ENCODE data around the gene FZD10. TPM values are rescaled to one million over a fixed set of nuclear protein-coding genes. Genes with fewer than 3 reads are reported as not detected.

Gene FZD10
- total and polyA plus RNA-seq, 2 of the 13 experiments (the other 11 are each of a cell fraction or from before 2014, with no cell fraction given), result not detected

DNA sequence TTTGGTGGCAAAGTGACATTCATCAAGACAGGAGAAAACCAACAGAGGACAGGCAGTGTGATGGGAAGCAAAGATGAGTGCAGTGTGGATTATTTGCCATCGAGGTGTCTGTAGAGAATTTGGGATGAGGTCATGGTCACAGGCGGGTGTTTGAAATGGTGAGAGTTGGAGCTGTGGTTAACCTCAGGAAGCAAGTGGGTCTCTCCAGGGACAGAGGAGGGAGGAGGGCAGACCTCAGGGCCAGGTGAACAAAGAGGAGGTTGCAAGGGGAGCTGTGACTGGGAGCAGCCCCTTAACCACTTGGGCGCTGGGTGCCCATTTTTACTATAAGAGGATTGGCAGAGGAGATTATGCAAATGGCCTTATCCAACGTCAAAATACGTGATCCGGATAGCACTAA is 7.0 kb downstream of the FZD10 start:
- intact Hi-C loops (cut with micrococcal nuclease; ENCODE audit: unreplicated experiment) (no loop called here), in situ Hi-C loops (cut with HindIII; ENCODE audit: extremely low pct_ligation_motif_present, low pct_unique_long_range_greater_than_20kb) (no loop called here)
- WGBS (ENCODE audit: low lambda C conversion rate), result 0% methylated on average over 6 of the region's 6 CpGs
- TF ChIP-seq HNRNPLL (IDR thresholded peaks at IDR 0.05; ENCODE audit: low read depth, low read length, poor library complexity, severe bottlenecking), result no peak
- DNase-seq (ENCODE audit: low spot score) (no peak), ATAC-seq (no peak), FAIRE-seq (no peak)
- CTCF ChIA-PET (ENCODE audit: low intra/inter-chr PET ratio, low total read pairs), result no interaction called here
- Histone ChIP-seq H3K9ac (ENCODE audit: insufficient read depth, low read depth, low read length) (no peak overlapping the region), H3K27me3 (ENCODE audit: control insufficient read depth in 1 of 2, insufficient read depth in 2 of 2, low read length in 2 of 2) (peaks cover 0 to 6% of the 10 kb centered on the region in 2 experiments; a peak in 3 of 5 replicates), H3K27ac (ENCODE audit: extremely low read length, insufficient read depth, low read length) (no peak overlapping the region), H3K4me1 (ENCODE audit: insufficient read depth, low read length) (no peaks in the 10 kb centered on the region), H3K9me3 (ENCODE audit: low read length) (no peaks in the 10 kb centered on the region), H3K4me2 (ENCODE audit: low read depth, low read length) (no peak overlapping the region), H3K79me2 (ENCODE audit: insufficient read depth, low read length) (no peaks in the 10 kb centered on the region), H3K4me3 (replicated peaks in 1 of 3; ENCODE audit: insufficient read depth in 1 of 3, low read depth in 2 of 3, low read length in 3 of 3) (no peak overlapping the region), H2AFZ (ENCODE audit: low read length) (no peak overlapping the region), H3K36me3 (replicated peaks in 1 of 2; ENCODE audit: control insufficient read depth in 1 of 2, insufficient read depth in 2 of 2, low read length in 2 of 2) (no peaks in the 10 kb centered on the region), H4K20me1 (ENCODE audit: insufficient read depth, low read length) (no peaks in the 10 kb centered on the region)
- POLR2A ChIA-PET, result no interaction called here
- BruUV-seq (replicated peaks), result no TSS peak

DNA sequence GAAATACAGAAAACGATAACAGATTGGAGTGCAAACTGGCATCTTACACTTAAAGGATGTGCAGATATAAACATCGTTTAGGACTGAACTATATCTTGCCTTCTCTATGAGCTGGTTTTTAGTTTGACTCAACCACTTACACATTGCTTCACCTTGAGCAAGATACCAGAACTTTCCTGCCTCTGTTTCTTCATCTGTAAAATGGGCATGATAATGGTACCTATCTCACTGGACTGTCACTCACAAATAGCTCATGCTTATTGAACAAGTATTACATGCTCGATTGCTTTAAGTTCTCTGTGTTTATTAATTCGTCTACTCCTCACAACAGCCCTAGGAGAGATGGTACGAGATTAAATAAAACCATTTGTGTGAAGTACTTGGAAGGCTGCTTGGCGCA is 7.7 kb downstream of the FZD10 start:
- DNase-seq (ENCODE audit: low spot score) (no peak), ATAC-seq (no peak), FAIRE-seq (no peak)
- Histone ChIP-seq H3K36me3 (replicated peaks in 1 of 2; ENCODE audit: control insufficient read depth in 1 of 2, insufficient read depth in 2 of 2, low read length in 2 of 2) (no peaks in the 10 kb centered on the region), H2AFZ (ENCODE audit: low read length) (no peak overlapping the region), H4K20me1 (ENCODE audit: insufficient read depth, low read length) (no peaks in the 10 kb centered on the region), H3K79me2 (ENCODE audit: insufficient read depth, low read length) (no peaks in the 10 kb centered on the region), H3K27me3 (ENCODE audit: control insufficient read depth in 1 of 2, insufficient read depth in 2 of 2, low read length in 2 of 2) (peaks cover 0 to 6% of the 10 kb centered on the region in 2 experiments; a peak in 3 of 5 replicates), H3K4me2 (ENCODE audit: low read depth, low read length) (no peak overlapping the region), H3K9ac (ENCODE audit: insufficient read depth, low read depth, low read length) (no peak overlapping the region), H3K4me3 (replicated peaks in 1 of 3; ENCODE audit: insufficient read depth in 1 of 3, low read depth in 2 of 3, low read length in 3 of 3) (no peak overlapping the region), H3K4me1 (ENCODE audit: insufficient read depth, low read length) (no peaks in the 10 kb centered on the region), H3K27ac (ENCODE audit: extremely low read length, insufficient read depth, low read length) (no peak overlapping the region), H3K9me3 (ENCODE audit: low read length) (no peaks in the 10 kb centered on the region)
- CTCF ChIA-PET (ENCODE audit: low intra/inter-chr PET ratio, low total read pairs), result no interaction called here
- in situ Hi-C loops (cut with HindIII; ENCODE audit: extremely low pct_ligation_motif_present, low pct_unique_long_range_greater_than_20kb), result no loop called here
- TF ChIP-seq ZNF629 (CRISPR knock-in tag; conservative IDR thresholded peaks at IDR 0.05), result peak; percentile 51; the same call in 1 of the 2 replicates
- TF ChIP-seq AGO1 (IDR thresholded peaks at IDR 0.05; ENCODE audit: low read depth, low read length, poor library complexity, severe bottlenecking), result no peak
- intact Hi-C loops (cut with micrococcal nuclease; ENCODE audit: unreplicated experiment), result no loop called here
- 11% methylated on average over 6 of the region's 6 CpGs for WGBS (ENCODE audit: low lambda C conversion rate)
- BruUV-seq (replicated peaks), result no TSS peak
- POLR2A ChIA-PET, result no interaction called here

Data from HepG2 (cell line).